Sigmoid colon (tissue), 4 donors: ENCODE results near the gene PHTF2.
A peak's percentile ranks its signal among the peaks of the same experiment; 100 is the strongest.

Experiments used
- EP300 ChIP-seq, 4 donors: sonication (generic); formaldehyde crosslinking; IDR thresholded peaks; one replicate each; pipeline ENCODE4 v1.6.1; 2017; ENCODE audit warnings: antibody characterized with exemption in 4 of 4
- POLR2A ChIP-seq, 2 donors: fragments of 450-650 bp; IDR thresholded peaks; one replicate each; pipeline ENCODE4 v1.6.1; 2016; ENCODE audit warnings: antibody characterized with exemption in 2 of 2, mild to moderate bottlenecking in 2 of 2, moderate library complexity in 2 of 2
- POLR2AphosphoS5 ChIP-seq, 4 donors: sonication (generic); formaldehyde crosslinking; IDR thresholded peaks; one replicate each; pipeline ENCODE4 v1.6.1; 2017; ENCODE audit warnings: antibody characterized with exemption in 4 of 4
- TF ChIP-seq, protein P1 (sequence below), 4 experiments: fragments of 450-650 bp in 3 of 4; fragments of 200-600 bp in 1 of 4; IDR thresholded peaks; one replicate each; pipeline ENCODE4 v1.5.1; 2016 to 2019; ENCODE audit warnings: antibody characterized with exemption in 4 of 4, mild to moderate bottlenecking in 3 of 4, moderate library complexity in 2 of 4

DNA sequence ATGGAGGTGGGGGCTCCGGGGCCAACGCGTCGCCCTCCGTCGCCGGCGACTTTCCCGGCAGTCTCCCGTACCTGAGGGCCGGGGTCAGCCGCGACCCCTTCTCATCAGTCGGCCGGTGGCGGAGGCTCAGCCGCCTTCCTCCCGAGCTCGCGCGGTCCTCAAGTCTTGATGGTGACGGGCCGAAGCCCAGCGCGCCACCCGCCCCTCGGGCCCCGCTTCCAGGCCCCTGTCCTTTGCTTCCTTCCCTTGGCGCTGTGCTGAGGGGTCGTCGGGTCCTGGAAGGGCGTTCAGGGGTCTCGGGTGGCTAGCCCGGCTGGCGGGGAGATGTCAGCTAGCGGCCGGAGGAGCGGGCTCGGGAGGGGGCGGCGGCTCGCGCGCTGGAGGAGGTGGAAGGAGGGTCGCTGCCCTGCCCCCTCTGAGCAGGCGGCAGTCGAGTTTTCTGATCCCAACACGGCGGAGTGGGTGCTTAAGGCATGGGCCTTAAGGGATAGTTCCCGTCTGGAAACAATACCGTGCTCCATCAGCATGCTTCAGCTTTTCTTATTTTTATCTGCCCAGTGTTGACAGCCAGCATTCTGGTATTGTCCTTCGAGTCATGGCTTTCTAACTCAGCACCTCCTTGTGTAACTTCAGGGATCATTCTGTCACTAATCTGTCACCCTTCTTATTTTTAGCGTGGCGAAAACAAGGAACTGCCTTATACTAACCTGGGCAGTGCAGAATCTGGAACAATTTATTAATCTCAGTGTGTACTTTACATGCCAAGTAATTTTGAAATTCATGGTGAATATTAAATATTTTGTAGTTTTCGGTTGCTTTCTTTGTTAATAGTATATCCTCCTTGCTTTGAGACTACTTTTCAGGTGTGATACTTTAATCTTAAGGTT, 748 bp downstream of the PHTF2 start:
- TF ChIP-seq, protein P1, sequence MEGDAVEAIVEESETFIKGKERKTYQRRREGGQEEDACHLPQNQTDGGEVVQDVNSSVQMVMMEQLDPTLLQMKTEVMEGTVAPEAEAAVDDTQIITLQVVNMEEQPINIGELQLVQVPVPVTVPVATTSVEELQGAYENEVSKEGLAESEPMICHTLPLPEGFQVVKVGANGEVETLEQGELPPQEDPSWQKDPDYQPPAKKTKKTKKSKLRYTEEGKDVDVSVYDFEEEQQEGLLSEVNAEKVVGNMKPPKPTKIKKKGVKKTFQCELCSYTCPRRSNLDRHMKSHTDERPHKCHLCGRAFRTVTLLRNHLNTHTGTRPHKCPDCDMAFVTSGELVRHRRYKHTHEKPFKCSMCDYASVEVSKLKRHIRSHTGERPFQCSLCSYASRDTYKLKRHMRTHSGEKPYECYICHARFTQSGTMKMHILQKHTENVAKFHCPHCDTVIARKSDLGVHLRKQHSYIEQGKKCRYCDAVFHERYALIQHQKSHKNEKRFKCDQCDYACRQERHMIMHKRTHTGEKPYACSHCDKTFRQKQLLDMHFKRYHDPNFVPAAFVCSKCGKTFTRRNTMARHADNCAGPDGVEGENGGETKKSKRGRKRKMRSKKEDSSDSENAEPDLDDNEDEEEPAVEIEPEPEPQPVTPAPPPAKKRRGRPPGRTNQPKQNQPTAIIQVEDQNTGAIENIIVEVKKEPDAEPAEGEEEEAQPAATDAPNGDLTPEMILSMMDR (IDR thresholded peaks at IDR 0.05) = peak in 1 of 4 experiments; percentile 10
- TF ChIP-seq POLR2A (IDR thresholded peaks at IDR 0.05) = no peak
- no peak for TF ChIP-seq EP300 (IDR thresholded peaks at IDR 0.05)
- peak in 1 of 4 donors; percentile 9 for TF ChIP-seq POLR2AphosphoS5 (IDR thresholded peaks at IDR 0.05)
